Esophagus squamous epithelium (tissue), 4 donors: ENCODE data around the gene GPRASP2.
"Not testable (repeated sequence)": the region's sequence is repeated elsewhere in the genome, so short reads cannot be mapped to it uniquely, and the experiment has no call there.

ENCODE experiments used
- CTCF ChIP-seq, 6 experiments: fragments of 450-650 bp in 4 of 6; fragments of 200-600 bp in 2 of 6; sonication (generic) in 2 of 6; IDR thresholded peaks; one replicate each; pipeline ENCODE4 v1.5.1; 2016 to 2019; ENCODE audit warnings: antibody characterized with exemption in 6 of 6, mild to moderate bottlenecking in 4 of 6, moderate library complexity in 4 of 6
- POLR2A ChIP-seq, 4 donors: fragments of 450-650 bp; IDR thresholded peaks; one replicate each; pipeline ENCODE4 v1.6.1; 2017; ENCODE audit warnings: antibody characterized with exemption in 4 of 4, mild to moderate bottlenecking in 4 of 4, moderate library complexity in 3 of 4

GRCh38 chrX:102667034-102667433 lies 45.2 kb upstream of the GPRASP2 start:
- TF ChIP-seq POLR2A, CTCF (IDR thresholded peaks at IDR 0.05): not testable (repeated sequence)
